Loucy (cell line): Measurements from ENCODE around the gene GNA12.

Experiments
- CTCF ChIP-seq: fragments of 200-600 bp; sonication (generic); conservative IDR thresholded peaks from 2 replicates; pipeline ENCODE4 v1.5.1; 2014; ENCODE audit warnings: mild to moderate bottlenecking, antibody characterized with exemption, low read length
- EZH2phosphoT487 ChIP-seq: fragments of 200-600 bp; IDR thresholded peaks from 2 replicates; pipeline ENCODE4 v1.6.1; 2018; ENCODE audit warnings: antibody characterized with exemption, mild to moderate bottlenecking, moderate library complexity, borderline replicate concordance

GRCh38 chr7:2711895-2712675, 132.0 kb downstream of the GNA12 start:
- TF ChIP-seq CTCF = no peak
- TF ChIP-seq EZH2phosphoT487 = no peak
